ENCODE results near the gene ZMYND10.

- TF ChIP-seq NFRKB (IDR thresholded peaks at IDR 0.05): no peak
- TF ChIP-seq ARNT (IDR thresholded peaks at IDR 0.05): no peak
- TF ChIP-seq FOXM1 (IDR thresholded peaks at IDR 0.05; ENCODE audit: borderline replicate concordance): no peak
- no peak for TF ChIP-seq SP1 (IDR thresholded peaks at IDR 0.05)
- no peak for TF ChIP-seq FOXA1 (IDR thresholded peaks at IDR 0.05)
- no peak for TF ChIP-seq BHLHE40 (IDR thresholded peaks at IDR 0.05; ENCODE audit: borderline replicate concordance)
- TF ChIP-seq ZNF384 (IDR thresholded peaks at IDR 0.05): no peak
Observed at GRCh38 chr3:50299638-50299928, 45.9 kb downstream of the ZMYND10 start.

Data from HEK293T (cell line).